Left cardiac atrium (tissue), 4 donors: Measurements from ENCODE around the gene ETV3. TPM values are rescaled to one million over a fixed set of nuclear protein-coding genes. Genes with fewer than 3 reads are reported as not detected.
"Not testable (repeated sequence)": the region's sequence is repeated elsewhere in the genome, so short reads cannot be mapped to it uniquely, and the experiment has no call there.

Experiments used
- ATAC-seq, 2 donors: fragments of 200-7000 bp; cut with Tn5 transposase; one replicate each; pipeline ENCODE4 v1.9.1; 2020; ENCODE audit warnings: mild to moderate bottlenecking in 2 of 2, moderate library complexity in 2 of 2
- DNase-seq: peaks from one replicate; pipeline ENCODE4 v3.0.0-alpha.2; 2020
- intact Hi-C, 2 donors: fragments of 100-400 bp; cut with DNase I; formaldehyde crosslinking; loops; one replicate each; pipeline versions ENCODE4 v1.14.1 to v1.15.1; 2022 to 2023
- total RNA-seq, 2 donors: library from RNA; stranded (reverse); fragmentation: NEBNext Ultra II Directional; extraction: Animal tissue kit (Norgen Biotek cat#: 25700); gene quantifications; one replicate each; pipeline ENCODE4 v1.2.1, GENCODE V29; 2021
- donor health status: DM: no; HTN: yes; CAD: no.
- donor health status: DM: no; HTN: yes; CAD: no; lungs with severe emphysema.
- donor health status: DM: yes; HTN: yes; CAD: no.
- donor health status: Dilated cardiomyopathy.

ETV3 gene
- total RNA-seq, 2 donors from 2014 or later: 17.3 to 21.4 TPM

DNA sequence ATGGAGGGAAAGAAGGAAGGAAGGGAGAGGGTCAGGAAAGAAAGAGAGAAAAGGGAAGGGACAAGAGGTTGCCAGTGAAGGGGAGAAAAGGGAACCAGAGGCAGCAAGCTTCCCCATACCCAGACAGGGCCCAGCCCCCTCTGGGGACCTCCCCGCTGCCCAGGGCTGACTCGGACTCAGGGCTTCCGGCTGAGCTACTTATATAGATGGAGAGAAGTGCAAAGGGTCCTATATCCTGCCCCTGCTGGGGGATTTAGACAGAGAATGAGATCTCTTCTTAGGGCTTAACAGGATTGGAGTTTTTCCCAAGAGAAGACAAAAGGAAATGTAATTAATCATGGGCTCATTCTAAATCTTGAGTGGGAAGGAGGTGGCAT, 38.6 kb downstream of the ETV3 start, which contains the start of gene ETV3L:
Gene ETV3L (minus strand): TSS at position 176 of the 377 bp plus-strand sequence. CDS start 285 bp downstream, outside the sequence.
- ATAC-seq (peak in 1 of 2 donors; percentile 62), DNase-seq (no peak)
- intact Hi-C loops: no loop called here

DNA sequence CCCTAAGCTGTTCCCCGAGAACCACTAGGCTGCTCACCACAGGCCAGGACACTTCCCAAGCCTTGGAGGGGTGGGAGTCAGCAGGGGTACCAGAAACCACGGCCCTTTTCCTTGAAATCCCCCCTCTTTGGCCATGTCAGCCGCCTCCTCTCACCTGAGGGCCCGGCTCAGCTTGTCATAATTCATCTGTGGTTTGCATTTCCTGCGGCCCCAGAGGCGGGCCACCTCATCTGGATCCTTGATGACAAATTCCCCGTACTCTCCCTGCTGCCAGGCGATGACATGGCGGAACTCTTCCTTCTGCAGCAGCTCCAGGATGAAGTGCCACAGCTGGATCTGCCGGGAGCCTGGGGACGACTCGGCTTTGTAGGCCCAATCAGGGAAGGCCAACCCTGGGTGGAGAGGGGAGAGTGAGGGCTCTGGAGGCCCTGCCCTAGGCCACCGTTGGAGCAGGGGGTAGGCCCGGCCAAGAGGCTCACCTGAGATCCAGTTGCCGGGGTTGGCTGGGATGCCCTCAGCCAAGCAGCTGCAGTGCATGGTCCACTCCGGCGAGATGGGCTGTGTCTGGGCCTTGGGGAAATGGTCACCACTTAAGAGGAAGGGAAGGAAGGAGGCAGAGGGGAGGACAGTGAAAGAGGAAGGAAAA, 39.1 kb downstream of the ETV3 start:
- ATAC-seq: peak in 1 of 2 donors; percentile 19
- intact Hi-C loops, DNase-seq: not testable (repeated sequence)

DNA sequence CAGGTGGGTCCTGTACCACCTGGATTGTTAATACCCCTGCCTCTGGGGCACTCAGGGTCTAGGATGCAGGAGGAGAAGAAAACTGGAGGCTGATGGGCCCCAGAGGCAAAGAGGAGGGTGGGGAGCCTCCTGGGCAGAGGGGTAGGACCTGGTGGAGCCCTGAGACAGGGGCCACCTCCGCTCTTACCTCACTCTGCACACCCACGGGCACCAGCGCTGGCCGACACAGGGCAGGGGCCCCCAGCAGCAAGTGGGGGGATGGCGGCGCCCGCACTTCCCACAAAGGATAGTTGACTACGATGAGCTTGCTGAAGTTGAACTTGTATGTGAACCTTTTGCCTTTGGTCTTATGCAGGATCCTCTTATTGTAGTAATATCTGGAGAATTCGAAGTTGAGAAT, 39.7 kb downstream of the ETV3 start:
- DNase-seq (no peak), ATAC-seq (no peak)
- intact Hi-C loops: no loop called here

DNA sequence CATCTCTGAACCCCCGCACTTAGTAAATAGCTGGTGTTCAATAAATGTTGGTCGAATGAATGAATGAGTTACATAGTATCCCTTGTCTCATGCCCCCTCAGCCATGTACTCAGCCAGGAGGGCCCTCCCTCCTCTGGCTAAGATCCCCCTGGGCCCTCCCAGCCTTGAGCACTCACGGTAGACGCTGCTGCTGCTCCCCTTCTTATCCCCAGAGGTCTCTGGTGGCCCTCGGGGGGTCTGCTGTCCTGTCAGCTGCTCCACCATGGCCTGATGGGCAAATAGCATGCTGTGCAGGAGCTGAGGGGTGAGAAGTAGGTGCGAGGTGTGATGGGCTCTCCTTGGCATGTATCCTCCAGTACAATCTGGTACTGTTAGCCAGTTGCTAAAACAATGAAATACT, 40.5 kb downstream of the ETV3 start:
- intact Hi-C loops: no loop called here
- no peak for DNase-seq
- no peak for ATAC-seq

DNA sequence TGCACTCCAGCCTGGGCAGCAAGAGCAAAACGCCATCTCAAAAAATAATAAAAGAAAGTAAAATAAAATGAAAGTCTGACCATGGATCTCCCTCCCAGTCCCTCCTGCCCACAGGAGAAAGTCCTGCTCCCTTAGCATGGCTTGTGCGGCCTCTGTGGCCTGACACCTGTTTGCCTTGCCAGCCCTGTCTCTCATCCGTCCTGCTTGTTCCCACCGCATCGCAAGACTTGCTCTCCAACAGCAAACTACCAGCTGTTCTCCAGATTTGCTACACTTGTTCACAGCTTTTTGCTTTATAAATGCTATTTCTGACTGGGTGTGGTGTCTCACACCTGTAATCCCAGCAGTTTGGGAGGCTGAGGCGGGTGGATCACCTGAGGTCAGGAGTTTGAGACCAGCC, 41.3 kb downstream of the ETV3 start:
- ATAC-seq (no peak), DNase-seq (no peak)
- intact Hi-C loops: no loop called here

DNA sequence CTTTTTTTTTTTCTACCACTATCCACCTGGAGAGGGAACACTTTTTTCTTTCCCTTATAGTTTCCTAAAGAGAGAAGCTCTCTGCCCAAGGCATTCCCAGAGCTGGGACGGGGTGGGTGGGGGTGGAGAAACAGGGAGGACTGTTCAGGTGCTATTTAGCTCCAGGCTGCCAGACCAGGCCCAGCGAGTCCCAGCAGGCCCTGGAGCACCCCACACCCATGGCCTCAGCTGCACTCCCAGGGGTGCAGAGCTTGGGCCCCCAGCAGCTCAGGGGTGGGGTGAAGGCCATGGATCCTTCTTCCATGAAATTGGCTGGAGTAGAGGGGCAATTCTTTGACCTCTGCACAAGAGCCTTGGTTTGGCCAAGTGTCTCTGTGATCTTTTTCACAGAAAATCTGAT, 42.6 kb downstream of the ETV3 start:
- DNase-seq (no peak), ATAC-seq (no peak)
- intact Hi-C loops: no loop called here

DNA sequence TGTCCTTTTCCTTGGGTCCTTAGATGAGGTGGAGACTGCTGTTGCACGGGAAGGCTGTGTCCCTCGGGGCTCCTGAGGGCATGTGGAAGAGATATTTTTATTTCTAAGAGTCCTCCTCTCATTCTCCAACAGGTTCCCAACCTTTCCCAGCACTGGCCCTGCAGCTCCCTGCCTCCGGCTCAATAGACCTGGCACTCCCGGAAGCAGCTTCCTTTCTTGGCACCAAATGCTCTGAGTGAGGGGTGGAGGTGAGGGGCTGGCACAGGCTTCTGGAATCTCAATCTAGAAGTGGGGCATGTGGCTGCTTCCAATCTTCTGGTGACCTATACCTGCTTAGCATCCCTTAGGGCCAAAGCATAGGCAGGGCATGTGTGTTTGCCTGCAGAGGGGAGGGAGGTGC, 43.1 kb downstream of the ETV3 start:
- no peak for DNase-seq
- intact Hi-C loops: no loop called here

DNA sequence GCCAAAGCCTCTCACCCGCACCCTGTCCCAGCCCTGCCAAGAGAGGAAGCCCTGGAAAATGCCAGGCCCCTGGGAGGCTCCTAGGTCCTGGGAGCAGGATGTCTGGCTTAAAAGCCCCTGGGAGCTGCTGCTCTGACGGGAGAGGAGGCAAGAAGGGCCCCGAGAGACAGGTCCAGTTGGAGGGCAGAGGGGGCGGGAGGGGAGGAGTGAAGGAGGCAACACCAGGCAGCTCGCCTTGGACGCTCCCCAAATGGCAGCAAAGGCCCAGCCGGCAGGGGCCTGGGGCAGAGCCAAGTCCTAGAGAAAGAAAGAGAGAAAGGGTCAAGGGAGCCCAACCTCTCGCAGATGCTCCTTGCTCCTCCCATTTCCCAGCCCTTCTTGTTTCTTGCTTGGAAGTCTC, 45.4 kb downstream of the ETV3 start:
- intact Hi-C loops: no loop called here
- ATAC-seq (peak; percentile 54 to 85), DNase-seq (peak; percentile 67)

More for the DNA sequence above, 43.1 kb downstream of the ETV3 start:
- ATAC-seq: no peak

DNA sequence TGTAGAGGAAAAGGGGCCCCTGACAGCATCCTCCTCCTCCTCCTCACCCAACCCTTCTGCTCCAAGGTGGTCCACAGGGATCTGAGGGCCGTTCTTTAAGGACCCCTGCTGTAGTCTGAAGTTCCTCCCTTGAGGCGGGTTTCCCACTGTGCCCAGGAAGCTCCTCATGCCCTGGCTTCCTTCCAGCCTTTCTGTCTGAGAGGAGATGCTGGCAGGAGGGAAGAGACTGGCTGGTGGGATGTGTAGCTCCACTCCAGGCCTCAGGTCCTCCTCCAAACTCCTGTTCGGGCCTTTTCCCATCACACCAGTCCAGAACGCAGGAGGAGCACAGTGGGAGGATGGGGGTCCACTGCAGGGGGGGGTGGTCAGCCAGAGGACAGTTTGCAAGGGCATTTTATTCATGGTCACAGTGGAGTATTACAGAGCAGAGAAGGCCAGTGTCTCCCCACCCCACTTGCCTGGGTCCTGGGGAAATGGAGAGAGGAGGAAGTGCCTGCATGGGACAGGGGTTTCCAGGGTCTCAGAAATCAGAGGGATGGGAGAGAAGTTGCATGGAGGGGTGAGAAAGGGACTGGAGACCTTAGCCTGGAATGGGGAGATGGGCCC, 46.4 kb downstream of the ETV3 start:
- intact Hi-C loops: loop anchor here in 1 of 2 donors (2.0 kb wide), 1 partner anchor 63 kb away; no protein-coding TSS in a partner anchor
- DNase-seq (no peak), ATAC-seq (no peak)

DNA sequence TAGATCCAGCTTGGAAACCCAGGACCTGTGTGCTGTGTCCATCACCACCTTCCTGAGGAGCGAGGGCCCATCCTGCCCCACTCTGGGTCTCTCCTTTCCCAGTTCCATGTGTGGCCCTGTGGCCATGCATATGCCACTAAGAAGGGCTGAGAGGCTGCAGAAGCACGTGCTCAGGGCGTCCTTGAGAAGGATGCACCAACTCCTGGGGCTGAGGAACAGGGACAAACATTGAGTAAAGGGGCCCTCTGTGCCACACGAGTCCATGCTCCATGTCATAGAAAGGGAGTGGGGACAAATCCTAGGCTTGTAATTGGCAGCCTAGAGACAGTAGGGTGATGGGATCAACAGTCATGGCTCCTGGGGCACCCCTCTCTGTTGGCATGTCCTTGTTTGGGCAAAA, 47.0 kb downstream of the ETV3 start:
- intact Hi-C loops: loop anchor here in 1 of 2 donors (2.0 kb wide), 1 partner anchor 64 kb away; no protein-coding TSS in a partner anchor
- DNase-seq (no peak), ATAC-seq (no peak)

DNA sequence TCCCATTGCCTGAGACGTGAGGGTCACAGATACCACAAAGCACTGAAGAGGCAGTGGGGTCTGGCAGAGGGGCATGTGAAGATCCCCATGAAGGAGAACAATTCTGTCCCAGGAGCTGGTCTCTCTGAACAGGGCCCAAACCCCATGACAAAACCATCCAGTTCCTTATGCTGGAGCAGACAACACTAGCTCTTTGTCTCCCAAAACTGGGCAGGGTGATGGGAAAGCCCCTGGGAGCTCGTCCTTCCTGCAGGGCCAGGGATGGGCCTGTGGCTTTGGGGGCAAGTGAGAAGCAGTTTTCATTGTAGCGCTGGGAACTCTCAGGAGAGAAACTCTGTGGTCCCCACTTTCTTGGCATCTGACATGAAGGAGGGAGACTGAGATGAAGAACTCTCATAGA, 47.4 kb downstream of the ETV3 start:
- intact Hi-C loops: loop anchor here (1.0 to 2.0 kb wide), 2 partner anchors 64 to 66 kb away; no protein-coding TSS in a partner anchor
- no peak for ATAC-seq
- no peak for DNase-seq

DNA sequence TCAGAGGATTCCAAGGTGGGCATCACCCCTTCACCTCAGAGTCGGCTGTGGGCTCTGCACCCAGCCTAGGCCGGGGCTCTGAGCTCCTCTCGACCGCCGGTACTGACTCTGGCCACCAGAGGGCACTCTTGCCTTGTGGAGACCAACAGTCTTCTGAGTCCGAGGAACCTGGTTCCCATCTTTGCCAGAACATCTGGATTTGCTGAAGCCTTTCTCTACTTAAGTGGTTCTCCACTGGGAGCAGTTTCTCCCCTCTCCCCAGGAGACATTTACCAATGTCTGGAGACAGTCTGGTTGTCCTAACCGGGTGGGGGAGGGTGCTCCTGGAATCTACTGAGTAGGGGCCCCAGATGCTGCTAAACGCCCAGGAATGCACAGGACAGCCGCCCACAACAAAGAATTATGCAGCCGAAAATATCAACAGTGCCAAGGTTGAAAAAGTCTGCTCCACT, 48.0 kb downstream of the ETV3 start:
- intact Hi-C loops: loop anchor here (1.0 to 2.0 kb wide), 2 partner anchors 65 to 66 kb away; no protein-coding TSS in a partner anchor
- DNase-seq (peak; percentile 89), ATAC-seq (peak; percentile 82 to 89)

DNA sequence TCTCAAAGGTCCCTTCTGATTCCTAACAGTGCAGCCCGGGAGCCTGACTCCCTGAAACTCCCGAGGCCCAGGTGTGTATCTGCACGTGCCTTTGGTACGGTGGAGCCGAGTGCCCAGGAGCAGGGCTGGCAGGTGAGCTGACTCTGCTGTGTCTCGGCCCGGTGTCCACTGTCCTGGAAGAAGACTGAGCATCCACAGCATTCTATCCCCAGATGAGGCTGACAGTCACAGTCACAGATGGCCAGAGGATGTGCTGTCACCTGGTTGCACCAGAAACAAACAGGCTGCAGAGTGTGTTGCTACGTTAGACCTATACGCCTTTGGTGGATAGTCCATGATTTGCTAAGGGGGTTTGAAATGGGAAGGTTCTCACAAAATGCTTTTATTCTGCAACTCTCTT, 48.4 kb downstream of the ETV3 start:
- ATAC-seq: no peak
- DNase-seq: no peak
- intact Hi-C loops: loop anchor here (1.0 to 2.0 kb wide), 2 partner anchors 65 to 67 kb away; no protein-coding TSS in a partner anchor

DNA sequence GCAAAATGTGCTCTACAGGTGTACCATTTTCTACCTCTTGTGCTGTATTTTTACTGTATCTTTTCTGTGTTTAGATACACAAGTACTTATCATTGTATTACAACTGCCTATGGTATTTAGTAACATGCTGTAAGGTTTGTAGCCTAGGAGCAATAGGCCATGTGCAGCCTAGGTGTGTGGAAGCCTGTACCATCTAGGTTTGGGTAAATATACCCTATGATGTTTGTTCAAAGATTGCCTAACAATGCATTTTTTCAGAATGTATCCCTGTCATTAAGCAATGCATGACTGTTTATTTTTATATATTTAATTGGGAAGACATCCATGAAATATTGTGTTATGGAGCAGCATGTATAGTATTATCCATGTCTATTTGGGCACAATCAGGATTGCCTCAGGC, 49.6 kb downstream of the ETV3 start:
- no peak for ATAC-seq
- intact Hi-C loops: no loop called here

DNA sequence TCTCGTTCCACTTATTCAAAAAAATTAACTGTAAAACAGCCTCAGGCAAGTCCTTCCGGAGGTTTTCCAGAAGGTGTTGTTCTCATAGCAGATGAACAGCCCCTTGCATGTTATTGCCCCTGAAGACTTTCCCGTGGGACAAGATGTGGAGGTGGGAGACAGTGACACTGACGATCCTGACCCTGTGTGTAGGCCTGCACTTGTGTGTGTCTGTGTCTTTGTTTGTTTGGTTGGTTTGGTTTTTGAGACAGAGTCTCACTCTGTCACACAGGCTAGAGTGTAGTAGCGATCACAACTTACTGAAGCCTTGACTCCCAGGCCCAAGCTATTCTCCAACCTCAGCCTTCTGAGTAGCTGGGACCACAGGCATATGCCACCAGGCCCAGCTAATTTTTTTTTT, 51.2 kb downstream of the ETV3 start:
- DNase-seq: no peak
- intact Hi-C loops: no loop called here
- no peak for ATAC-seq

More for the DNA sequence above, 49.6 kb downstream of the ETV3 start:
- no peak for DNase-seq

DNA sequence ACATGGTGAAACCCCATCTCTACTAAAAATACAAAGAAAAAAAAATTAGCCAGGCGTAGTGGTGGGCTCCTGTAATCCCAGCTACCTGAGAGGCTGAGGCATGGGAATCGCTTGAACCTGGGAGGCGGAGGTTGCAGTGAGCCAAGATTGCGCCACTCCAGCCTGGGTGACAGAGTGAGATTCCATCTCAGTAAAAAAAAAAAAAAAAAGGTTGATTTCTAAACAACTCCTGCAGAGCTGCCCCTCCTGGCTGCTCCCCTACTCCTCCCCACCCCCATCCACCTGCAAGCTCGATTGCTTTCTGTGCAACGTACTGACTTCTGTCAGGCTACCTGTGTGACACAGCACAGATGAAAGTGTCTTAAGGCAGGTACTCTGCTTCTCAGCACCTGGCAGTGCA, 51.9 kb downstream of the ETV3 start:
- ATAC-seq (no peak), DNase-seq (no peak)
- intact Hi-C loops: no loop called here

DNA sequence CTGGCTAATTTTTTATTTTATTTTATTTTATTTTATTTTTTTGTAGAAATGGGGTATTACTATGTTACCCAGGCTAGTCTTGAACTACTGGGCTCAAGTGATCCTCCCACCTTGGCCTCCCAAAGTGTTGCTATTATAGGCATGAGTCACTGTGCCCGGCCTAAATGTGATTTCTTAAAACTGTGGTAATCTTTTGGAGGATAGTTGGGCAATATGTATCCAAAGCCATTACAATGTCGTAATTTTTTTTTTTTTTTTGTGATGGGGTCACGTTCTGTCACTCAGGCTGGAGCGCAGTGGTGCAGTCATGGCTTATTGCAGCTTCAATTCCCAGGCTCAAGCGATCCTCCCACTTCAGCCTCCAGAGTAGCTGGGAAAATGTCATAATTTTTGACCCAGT, 52.8 kb downstream of the ETV3 start:
- intact Hi-C loops: no loop called here
- no peak for ATAC-seq
- DNase-seq: no peak

DNA sequence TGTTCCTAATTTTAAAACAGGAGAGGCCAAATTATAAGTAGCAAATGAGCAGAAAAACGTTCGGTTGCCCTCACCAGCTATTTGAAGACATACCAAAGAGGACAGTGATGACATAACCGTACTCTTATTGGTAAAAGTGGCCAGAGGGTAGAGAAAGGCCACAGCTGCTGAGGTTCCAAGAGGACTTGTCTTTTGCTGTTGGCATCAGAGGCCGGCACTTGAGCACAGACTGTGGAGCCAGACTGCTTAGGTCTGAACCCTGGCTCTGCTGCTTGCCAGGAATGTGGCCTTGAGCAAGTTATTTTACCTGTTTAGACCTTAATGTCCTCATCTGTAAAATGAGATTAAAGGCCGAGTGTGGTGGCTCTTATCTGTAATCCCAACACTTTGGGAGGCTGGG, 53.5 kb downstream of the ETV3 start:
- intact Hi-C loops: no loop called here
- ATAC-seq: no peak

DNA sequence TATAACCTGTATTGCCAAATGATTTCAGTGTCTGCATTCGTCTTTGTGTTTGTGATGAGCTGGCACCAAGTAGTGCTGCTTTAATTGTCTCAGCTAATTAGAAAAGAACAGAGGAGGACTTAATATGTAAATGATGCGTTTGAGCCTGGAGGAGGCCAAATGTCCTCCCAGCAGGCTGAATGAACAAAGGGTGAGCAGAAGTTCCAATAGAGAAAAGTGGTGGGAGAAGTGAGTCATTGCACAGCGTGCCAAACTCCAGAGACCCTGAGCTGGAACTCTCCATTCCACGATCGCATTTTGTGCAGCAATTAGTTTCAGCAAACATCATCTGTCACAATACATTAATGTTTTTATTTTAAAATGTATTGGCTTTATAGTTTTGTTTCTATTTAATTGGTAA, 56.5 kb downstream of the ETV3 start:
- DNase-seq (no peak), ATAC-seq (no peak)
- intact Hi-C loops: no loop called here

More for the DNA sequence above, 53.5 kb downstream of the ETV3 start:
- DNase-seq: no peak

DNA sequence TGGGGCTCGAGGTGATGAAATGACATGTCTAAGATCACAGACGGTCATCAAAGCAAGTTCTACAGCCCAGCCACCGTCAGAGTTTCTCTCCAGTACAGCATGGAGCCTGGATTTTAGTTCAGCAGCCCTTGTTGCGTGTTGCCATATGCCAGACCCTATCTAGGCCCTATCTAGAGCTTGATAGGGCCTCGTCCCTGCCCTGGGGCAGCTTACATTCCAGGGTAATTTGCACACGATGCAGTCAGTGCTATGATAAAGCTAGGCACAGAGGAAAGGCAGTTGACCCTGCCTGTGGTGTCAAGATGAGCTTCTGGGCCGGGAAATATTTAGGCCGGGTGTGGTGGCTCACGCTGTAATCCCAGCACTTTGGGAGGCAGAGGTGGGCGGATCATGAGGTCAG, 57.5 kb downstream of the ETV3 start:
- ATAC-seq (no peak), DNase-seq (no peak)
- intact Hi-C loops: no loop called here

DNA sequence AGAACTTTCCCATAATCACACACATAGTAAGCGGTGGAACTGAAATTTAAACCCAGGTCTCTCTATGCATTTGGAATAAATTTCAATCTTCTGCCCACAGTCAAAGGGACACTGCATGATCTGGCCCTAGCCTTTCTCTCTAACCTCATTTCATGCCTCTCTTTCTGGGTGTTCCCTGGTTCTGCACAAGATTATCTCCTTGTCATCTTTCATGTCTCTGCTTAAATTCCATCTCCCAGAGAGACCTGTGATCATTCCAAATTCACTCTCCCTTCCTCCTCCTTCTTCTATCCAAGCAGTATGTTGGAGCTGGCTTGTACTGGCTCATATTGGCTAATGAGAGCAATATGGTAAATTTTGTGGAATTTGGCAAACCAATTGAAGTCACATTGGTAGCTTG, 60.8 kb downstream of the ETV3 start:
- intact Hi-C loops: loop anchor here in 1 of 2 donors (10.0 kb wide), 1 partner anchor 73 kb away; no protein-coding TSS in a partner anchor
- ATAC-seq (no peak), DNase-seq (no peak)
